ENCODE measurements around the gene MASP1. TPM values are rescaled to one million over a fixed set of nuclear protein-coding genes. Genes with fewer than 3 reads are reported as not detected.

MASP1 gene
- polyA plus RNA-seq, 1 donor from 2014 or later: 0.19 TPM

DNA sequence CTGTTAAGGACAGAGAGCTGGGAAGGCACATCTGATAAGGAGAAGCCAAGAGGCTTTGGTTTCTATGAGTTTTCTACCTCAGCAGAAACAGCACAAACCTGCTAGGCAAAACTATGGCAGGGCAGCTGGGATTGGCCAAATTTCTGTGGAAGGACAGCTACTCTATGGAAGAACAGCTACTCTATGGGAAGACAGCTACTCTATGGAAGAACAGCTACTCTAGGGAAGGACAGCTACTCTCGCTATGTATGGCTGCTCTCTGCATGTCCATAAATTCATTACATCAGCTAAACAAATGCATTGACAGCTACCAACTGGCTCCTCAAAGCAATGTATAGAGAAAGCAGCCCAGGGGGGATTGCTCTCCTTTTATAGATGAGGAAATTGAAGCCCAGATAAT, 24.8 kb downstream of the MASP1 start:
- no peaks in the 10 kb centered on the region for H3K79me2 ChIP-seq (replicated peaks; ENCODE audit: insufficient read depth, low read length)
- H3K4me2 ChIP-seq (ENCODE audit: low read length): no peak overlapping the region
- peaks cover 3% of the 10 kb centered on the region for H3K9me3 ChIP-seq (ENCODE audit: low read length)
- no peak overlapping the region for H2AFZ ChIP-seq (ENCODE audit: low read depth, low read length)
- no peaks in the 10 kb centered on the region for H3F3A ChIP-seq (ENCODE audit: insufficient read depth, low read length, poor library complexity, severe bottlenecking)
- H3K27ac ChIP-seq (ENCODE audit: low read length): no peak overlapping the region
- H3K27me3 ChIP-seq (ENCODE audit: insufficient read depth, low read depth, low read length): no peaks in the 10 kb centered on the region
- H3K9ac ChIP-seq (ENCODE audit: low read length): no peak overlapping the region
- no peak for TF ChIP-seq SMC3 (conservative IDR thresholded peaks at IDR 0.05; ENCODE audit: poor library complexity)
- TF ChIP-seq, protein P1, sequence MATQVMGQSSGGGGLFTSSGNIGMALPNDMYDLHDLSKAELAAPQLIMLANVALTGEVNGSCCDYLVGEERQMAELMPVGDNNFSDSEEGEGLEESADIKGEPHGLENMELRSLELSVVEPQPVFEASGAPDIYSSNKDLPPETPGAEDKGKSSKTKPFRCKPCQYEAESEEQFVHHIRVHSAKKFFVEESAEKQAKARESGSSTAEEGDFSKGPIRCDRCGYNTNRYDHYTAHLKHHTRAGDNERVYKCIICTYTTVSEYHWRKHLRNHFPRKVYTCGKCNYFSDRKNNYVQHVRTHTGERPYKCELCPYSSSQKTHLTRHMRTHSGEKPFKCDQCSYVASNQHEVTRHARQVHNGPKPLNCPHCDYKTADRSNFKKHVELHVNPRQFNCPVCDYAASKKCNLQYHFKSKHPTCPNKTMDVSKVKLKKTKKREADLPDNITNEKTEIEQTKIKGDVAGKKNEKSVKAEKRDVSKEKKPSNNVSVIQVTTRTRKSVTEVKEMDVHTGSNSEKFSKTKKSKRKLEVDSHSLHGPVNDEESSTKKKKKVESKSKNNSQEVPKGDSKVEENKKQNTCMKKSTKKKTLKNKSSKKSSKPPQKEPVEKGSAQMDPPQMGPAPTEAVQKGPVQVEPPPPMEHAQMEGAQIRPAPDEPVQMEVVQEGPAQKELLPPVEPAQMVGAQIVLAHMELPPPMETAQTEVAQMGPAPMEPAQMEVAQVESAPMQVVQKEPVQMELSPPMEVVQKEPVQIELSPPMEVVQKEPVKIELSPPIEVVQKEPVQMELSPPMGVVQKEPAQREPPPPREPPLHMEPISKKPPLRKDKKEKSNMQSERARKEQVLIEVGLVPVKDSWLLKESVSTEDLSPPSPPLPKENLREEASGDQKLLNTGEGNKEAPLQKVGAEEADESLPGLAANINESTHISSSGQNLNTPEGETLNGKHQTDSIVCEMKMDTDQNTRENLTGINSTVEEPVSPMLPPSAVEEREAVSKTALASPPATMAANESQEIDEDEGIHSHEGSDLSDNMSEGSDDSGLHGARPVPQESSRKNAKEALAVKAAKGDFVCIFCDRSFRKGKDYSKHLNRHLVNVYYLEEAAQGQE (IDR thresholded peaks at IDR 0.05; ENCODE audit: borderline replicate concordance): no peak
- TF ChIP-seq CTCF (IDR thresholded peaks at IDR 0.05; ENCODE audit: poor library complexity, severe bottlenecking): no peak
- no peaks in the 10 kb centered on the region for H3K9me2 ChIP-seq (ENCODE audit: insufficient read depth, low read length)
- no peaks in the 10 kb centered on the region for H4K20me1 ChIP-seq (ENCODE audit: insufficient read depth)
- H3K4me3 ChIP-seq (ENCODE audit: low read length): no peak overlapping the region
- no peaks in the 10 kb centered on the region for H3K36me3 ChIP-seq (ENCODE audit: insufficient read depth, low read length)

DNA sequence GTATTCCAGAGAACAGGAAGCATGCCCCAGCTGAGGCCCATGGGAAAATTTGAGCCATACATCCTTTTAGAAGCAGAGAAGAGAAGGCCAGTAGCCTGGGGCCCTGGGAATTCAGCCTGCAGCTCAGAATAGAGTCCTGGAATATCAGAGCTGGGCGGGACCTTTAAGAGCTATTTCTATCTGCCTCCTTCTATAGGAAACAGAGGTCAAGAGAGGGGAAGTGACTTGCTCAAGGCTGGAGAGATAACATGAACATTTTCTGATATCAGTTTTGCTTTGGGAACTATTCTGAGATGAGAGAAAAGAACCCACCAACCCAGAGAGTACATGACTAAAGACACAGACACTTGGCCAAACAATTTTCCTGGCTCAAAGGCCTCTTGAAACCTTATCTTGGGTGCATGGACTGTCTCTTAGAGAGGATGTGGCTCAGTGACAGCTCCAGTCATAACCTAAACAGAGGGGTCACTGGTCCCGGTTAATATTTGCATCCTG, 26.0 kb downstream of the MASP1 start:
- H2AFZ ChIP-seq (ENCODE audit: low read depth, low read length): no peak overlapping the region
- H3K9me2 ChIP-seq (ENCODE audit: insufficient read depth, low read length): no peaks in the 10 kb centered on the region
- TF ChIP-seq RAD21 (conservative IDR thresholded peaks at IDR 0.05) (no peak), EP300 (conservative IDR thresholded peaks at IDR 0.05; ENCODE audit: poor library complexity, severe bottlenecking) (no peak), POLR2AphosphoS5 (IDR thresholded peaks at IDR 0.05) (no peak), MXI1 (conservative IDR thresholded peaks at IDR 0.05; ENCODE audit: poor library complexity, severe bottlenecking) (no peak), EZH2 (IDR thresholded peaks at IDR 0.05; ENCODE audit: borderline replicate concordance, insufficient read depth, low read length, poor library complexity, severe bottlenecking) (no peak), TAF1 (IDR thresholded peaks at IDR 0.05; ENCODE audit: low read depth) (no peak), CTCF (IDR thresholded peaks at IDR 0.05; ENCODE audit: poor library complexity, severe bottlenecking) (no peak), SMC3 (conservative IDR thresholded peaks at IDR 0.05; ENCODE audit: poor library complexity) (no peak)
- TF ChIP-seq, protein P1 (IDR thresholded peaks at IDR 0.05; ENCODE audit: borderline replicate concordance): no peak
- H3K9ac ChIP-seq (ENCODE audit: low read length): no peak overlapping the region
- no peaks in the 10 kb centered on the region for H3K79me2 ChIP-seq (replicated peaks; ENCODE audit: insufficient read depth, low read length)
- H3K36me3 ChIP-seq (ENCODE audit: insufficient read depth, low read length): no peaks in the 10 kb centered on the region
- no peak overlapping the region for H3K4me2 ChIP-seq (ENCODE audit: low read length)
- H3K27me3 ChIP-seq (ENCODE audit: insufficient read depth, low read depth, low read length): no peaks in the 10 kb centered on the region
- H4K20me1 ChIP-seq (ENCODE audit: insufficient read depth): no peaks in the 10 kb centered on the region
- H3K27ac ChIP-seq (ENCODE audit: low read length): no peak overlapping the region
- H3K4me3 ChIP-seq (ENCODE audit: low read length): no peak overlapping the region
- peaks cover 3% of the 10 kb centered on the region for H3K9me3 ChIP-seq (ENCODE audit: low read length)
- no peaks in the 10 kb centered on the region for H3F3A ChIP-seq (ENCODE audit: insufficient read depth, low read length, poor library complexity, severe bottlenecking)

All from neural cell (in vitro differentiated cells).